ENCODE measurements around the gene GPC3.

DNA sequence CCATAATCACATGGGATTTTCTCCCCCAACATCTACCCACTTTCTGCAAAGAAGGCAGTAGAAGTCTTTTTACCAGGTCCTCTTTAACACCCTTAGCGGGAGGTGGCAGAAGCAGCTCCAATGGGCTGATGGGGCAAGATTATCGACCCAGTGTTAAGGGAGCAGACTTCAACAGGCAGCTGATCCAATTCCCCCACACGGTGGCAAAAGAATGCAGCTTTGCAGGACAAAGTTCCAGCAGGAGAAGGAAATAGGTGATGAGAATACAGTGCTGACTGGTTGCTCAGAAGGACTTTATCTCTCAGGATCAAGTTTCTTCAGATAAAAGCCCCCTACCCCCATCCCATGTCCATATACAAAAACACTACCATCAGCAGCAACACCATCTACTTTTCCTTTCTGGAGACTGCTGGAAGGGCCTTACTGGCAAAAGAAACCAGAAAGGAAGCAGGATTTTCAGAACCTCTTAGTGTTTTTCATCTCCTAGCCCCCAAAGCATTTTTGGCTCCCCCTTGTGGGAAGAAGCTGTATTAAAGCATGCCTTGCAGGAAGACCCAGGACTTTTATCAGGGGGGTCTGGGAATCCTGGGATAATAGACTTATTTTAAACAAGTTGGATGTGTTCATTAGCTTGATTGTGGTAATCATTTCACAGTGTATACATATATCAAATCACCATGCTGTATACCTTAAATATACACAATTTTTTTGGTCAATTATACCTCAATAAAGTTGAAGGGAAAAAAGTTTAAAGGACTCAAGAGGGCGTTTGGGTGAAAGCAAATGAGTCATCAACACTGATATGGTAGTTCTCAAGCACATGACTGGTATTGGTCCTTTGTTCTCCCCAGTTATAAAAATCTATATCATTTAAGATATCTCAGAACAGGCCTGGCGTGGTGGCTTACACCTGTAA is 146.4 kb downstream of the GPC3 start:
- TF ChIP-seq, protein P1, sequence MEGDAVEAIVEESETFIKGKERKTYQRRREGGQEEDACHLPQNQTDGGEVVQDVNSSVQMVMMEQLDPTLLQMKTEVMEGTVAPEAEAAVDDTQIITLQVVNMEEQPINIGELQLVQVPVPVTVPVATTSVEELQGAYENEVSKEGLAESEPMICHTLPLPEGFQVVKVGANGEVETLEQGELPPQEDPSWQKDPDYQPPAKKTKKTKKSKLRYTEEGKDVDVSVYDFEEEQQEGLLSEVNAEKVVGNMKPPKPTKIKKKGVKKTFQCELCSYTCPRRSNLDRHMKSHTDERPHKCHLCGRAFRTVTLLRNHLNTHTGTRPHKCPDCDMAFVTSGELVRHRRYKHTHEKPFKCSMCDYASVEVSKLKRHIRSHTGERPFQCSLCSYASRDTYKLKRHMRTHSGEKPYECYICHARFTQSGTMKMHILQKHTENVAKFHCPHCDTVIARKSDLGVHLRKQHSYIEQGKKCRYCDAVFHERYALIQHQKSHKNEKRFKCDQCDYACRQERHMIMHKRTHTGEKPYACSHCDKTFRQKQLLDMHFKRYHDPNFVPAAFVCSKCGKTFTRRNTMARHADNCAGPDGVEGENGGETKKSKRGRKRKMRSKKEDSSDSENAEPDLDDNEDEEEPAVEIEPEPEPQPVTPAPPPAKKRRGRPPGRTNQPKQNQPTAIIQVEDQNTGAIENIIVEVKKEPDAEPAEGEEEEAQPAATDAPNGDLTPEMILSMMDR (conservative IDR thresholded peaks at IDR 0.05; ENCODE audit: low read depth in 2 of 2): peak; percentile 61 to 73
- TF ChIP-seq POLR2AphosphoS5 (IDR thresholded peaks at IDR 0.05; ENCODE audit: low read depth) (no peak), EZH2 (IDR thresholded peaks at IDR 0.05; ENCODE audit: low read depth, unreplicated experiment) (no peak)

Measured in GM23338 (cell line).